ENCODE results near the gene SUGCT. TPM values are rescaled to one million over a fixed set of nuclear protein-coding genes. Genes with fewer than 3 reads are reported as not detected.
"Not testable (repeated sequence)": the region's sequence is repeated elsewhere in the genome, so short reads cannot be mapped to it uniquely, and the experiment has no call there.

SUGCT gene
- total RNA-seq, 1 donor from 2014 or later: 11.8 TPM

- no peak for DNase-seq (ENCODE audit: low read depth)
Measured at GRCh38 chr7:40200791-40201190, 66.0 kb downstream of the SUGCT start.

- no peak for DNase-seq (ENCODE audit: low read depth)
Measured at GRCh38 chr7:40202851-40203250, 68.0 kb downstream of the SUGCT start.

- no peak for DNase-seq (ENCODE audit: low read depth)
Measured at GRCh38 chr7:40204581-40204980, 69.8 kb downstream of the SUGCT start.

GRCh38 chr7:40205992-40206391 is 71.2 kb downstream of the SUGCT start:
- no peak for DNase-seq (ENCODE audit: low read depth)

GRCh38 chr7:40211276-40212003 is 76.6 kb downstream of the SUGCT start:
- DNase-seq (ENCODE audit: low read depth): peak; percentile 59

GRCh38 chr7:40213291-40213690 is 78.5 kb downstream of the SUGCT start:
- no peak for DNase-seq (ENCODE audit: low read depth)

- DNase-seq (ENCODE audit: low read depth): no peak
Measured at GRCh38 chr7:40213856-40214255, 79.1 kb downstream of the SUGCT start.

- DNase-seq (ENCODE audit: low read depth): not testable (repeated sequence)
Measured at GRCh38 chr7:40218612-40219011, 83.8 kb downstream of the SUGCT start.

GRCh38 chr7:40219917-40220316 is 85.1 kb downstream of the SUGCT start:
- peak; percentile 51 for DNase-seq (ENCODE audit: low read depth)

- peak; percentile 68 for DNase-seq (ENCODE audit: low read depth)
Measured at GRCh38 chr7:40220421-40220911, 85.7 kb downstream of the SUGCT start.

GRCh38 chr7:40221836-40222235 is 87.0 kb downstream of the SUGCT start:
- peak; percentile 96 for DNase-seq (ENCODE audit: low read depth)

GRCh38 chr7:40223451-40224127 is 88.8 kb downstream of the SUGCT start:
- peak; percentile 95 for DNase-seq (ENCODE audit: low read depth)

GRCh38 chr7:40230101-40230500 is 95.3 kb downstream of the SUGCT start:
- no peak for DNase-seq (ENCODE audit: low read depth)

- DNase-seq (ENCODE audit: low read depth): no peak
Measured at GRCh38 chr7:40231796-40232195, 97.0 kb downstream of the SUGCT start.

- DNase-seq (ENCODE audit: low read depth): peak; percentile 81
Measured at GRCh38 chr7:40232242-40232893, 97.6 kb downstream of the SUGCT start.

GRCh38 chr7:40234046-40234445 is 99.2 kb downstream of the SUGCT start:
- DNase-seq (ENCODE audit: low read depth): no peak

- DNase-seq (ENCODE audit: low read depth): no peak
Measured at GRCh38 chr7:40234666-40235065, 99.9 kb downstream of the SUGCT start.

- DNase-seq (ENCODE audit: low read depth): no peak
Measured at GRCh38 chr7:40237731-40238130, 102.9 kb downstream of the SUGCT start.

GRCh38 chr7:40239755-40240303 is 105.0 kb downstream of the SUGCT start:
- no peak for DNase-seq (ENCODE audit: low read depth)

GRCh38 chr7:40243076-40243475 is 108.3 kb downstream of the SUGCT start:
- DNase-seq (ENCODE audit: low read depth): no peak

GRCh38 chr7:40244226-40244625 is 109.4 kb downstream of the SUGCT start:
- DNase-seq (ENCODE audit: low read depth): no peak

GRCh38 chr7:40248681-40249080 is 113.9 kb downstream of the SUGCT start:
- DNase-seq (ENCODE audit: low read depth): no peak
